HG03025 (cell line): ENCODE measurements around the gene MDP1.
"Not testable (repeated sequence)": the region's sequence is repeated elsewhere in the genome, so short reads cannot be mapped to it uniquely, and the experiment has no call there.

Source experiments
- ATAC-seq: cut with Tn5 transposase; IDR thresholded peaks from one replicate; pipeline ENCODE4 v1.9.1; 2021; ENCODE audit warnings: mild to moderate bottlenecking, moderate library complexity; ENCODE audit not compliant: unreplicated experiment, low FRiP score

Gene MDP1

DNA sequence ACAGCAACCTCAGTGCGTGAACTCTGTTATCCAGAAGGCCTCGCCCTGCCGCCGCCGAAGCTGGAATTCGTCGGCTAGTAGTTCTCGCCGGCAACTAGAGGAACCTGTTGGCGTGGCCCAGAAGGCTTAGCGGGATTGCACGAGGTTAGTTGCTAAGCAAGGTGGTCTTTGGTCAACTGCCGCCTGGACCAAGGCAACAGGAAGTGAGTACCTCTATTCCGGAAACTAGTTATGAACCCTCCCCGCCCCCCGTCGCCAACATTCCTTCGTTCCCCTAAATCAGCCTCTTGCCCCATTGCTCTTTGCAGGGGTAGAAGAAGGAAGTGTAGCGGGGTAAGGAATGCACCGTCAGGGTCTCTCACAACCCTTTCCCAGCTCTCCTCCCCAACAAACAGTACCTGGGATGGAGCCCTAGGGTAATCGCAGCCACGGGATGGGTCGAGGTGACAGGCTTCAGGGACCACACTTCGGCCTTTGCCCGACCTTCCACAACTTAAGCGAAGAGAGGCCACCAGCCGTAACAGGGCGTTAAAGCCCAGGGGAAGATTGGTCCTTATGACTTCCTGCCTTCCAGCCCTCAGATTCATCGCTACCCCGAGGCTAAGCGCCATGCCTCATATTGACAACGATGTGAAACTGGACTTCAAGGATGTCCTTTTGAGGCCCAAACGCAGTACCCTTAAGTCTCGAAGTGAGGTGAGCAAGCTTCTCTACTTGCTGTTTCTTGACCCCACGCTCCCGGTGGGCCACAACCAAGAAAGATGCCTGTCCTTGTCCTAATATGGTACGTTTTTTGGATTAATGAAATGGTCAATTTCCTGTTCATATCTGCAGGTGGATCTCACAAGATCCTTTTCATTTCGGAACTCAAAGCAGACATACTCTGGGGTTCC lies 17.0 kb upstream of the MDP1 start, which contains the start of gene GMPR2:
GMPR2 (plus strand) TSS at position 285 of the 893 bp plus-strand sequence; CDS start at position 610, 325 bp downstream.
- peak; percentile 36 for ATAC-seq

DNA sequence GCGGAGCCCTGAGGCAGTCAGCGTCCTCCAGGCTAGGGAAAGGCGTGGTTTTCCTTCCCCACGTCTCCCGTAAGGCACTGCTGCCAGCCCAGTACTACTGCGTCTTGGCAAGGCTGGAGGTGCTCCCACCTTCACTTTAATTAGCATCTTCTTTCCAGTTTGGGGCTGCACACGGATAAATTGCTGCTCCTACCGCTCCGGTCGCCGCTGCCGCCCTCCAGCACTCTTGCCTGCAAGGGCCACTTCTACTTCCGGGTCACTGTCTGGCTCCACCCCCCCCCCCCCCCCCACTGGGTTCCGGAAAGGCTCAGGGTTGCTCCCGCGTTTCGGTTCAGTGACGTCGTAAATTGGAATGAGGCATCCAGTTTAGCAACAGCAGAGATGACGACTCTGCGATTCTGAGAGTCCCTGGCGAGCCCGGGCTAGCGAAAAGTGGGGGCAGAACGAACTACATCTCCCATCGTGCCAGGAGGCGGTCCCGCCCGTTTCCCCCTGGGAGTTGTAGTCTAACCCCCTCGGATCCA lies 16.3 kb upstream of the MDP1 start, which contains the start of gene NEDD8:
NEDD8 (minus strand) TSS at position 247 of the 524 bp plus-strand sequence; CDS start at position 147, 100 bp downstream.
- peak; percentile 77 for ATAC-seq

DNA sequence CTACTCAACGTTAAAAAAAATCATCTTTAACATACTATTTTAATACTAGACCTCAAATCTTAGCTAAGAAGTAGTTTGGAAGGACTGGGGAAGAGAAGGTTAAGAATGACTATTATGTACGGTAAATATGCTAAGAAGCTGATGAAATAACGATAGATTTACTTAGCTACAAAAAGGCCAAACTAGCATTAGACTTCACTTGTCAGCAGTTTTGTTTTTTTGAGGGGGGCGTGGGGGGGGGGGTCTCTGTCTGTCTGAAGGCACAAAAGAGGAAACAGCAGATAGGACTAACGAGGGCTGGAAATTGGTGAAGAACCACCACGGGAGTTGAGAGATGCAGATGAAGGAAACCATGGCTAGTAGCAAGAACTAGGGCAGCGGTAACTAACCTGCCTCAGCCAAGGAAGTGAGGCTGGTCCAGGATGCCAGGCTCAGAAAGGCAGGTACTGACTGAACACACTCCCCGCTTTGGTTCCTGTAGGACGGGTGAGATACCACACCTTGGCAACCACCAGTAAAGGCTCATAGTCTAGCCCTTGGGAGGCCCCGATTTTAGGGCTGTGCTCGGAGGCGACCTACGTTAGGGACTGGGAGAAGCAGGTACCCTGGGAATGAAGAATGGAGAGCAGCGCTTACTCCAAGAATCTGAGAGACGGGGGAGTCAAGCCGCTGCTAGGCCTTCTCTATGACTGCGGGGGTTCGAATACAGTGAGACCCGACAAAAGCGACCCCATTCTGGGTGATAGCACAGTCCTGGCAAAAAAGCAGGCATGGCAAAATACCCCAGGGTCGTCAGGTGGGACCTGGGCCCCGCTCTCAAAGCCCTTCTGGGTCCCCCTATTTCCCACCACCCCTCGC lies 15.6 kb upstream of the MDP1 start:
- peak; percentile 11 for ATAC-seq

DNA sequence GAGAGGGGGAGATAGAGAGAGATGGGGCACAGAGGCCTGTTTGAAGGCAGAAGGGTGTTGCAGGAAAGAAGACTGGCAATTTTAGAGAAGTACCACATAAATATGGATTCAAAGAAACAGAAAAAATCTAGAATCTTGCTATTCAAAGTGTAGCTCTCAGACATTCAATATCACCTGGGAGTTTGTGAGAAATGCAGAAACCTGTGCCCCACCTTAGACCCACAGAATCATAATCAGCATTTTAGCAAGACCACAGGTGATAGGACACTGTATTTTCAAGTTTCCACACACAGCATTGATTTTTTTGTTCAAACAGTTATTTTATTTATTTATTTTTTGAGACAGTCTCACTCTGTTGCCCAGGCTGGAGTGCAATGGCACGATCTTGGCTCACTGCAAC lies 13.0 kb upstream of the MDP1 start:
- no peak for ATAC-seq

DNA sequence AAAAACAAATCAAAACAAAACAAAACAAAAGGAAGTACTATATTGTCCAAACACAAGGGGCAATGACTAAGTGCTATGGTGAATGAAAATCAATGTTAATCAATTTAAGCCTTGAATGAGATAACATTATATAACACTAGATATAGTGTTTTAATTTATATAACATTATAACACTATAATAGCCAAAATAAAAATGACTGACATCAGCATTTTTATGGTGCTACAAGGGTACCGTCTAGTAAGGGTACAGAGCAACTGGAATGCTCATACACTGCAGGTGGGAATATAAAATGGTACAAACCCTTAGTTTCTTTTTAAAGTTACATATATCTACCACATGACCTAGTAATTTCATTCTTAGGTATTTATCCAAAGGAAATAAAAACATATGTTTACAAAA lies 10.6 kb upstream of the MDP1 start:
- ATAC-seq, result no peak

DNA sequence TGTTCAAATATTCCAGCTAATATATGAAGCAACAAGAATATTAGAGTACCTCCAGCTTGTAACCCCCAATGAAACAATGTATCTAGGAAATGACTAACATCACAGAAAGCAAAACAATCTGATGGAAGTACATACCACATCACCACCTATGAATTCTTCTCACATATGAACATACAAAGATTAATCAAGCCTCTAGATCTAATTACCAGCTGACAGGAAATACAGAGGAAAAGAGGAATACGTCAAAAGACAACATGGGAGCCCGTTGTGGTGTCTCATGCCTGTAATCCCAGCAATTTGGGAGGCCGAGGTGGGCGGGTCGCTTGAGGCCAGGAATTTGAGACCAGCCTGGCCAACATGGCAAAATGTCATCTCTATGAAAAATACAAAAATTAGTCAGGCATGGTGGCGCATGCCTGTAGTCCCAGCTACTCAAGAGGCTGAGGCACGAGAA lies 8.8 kb upstream of the MDP1 start:
- ATAC-seq, result no peak

DNA sequence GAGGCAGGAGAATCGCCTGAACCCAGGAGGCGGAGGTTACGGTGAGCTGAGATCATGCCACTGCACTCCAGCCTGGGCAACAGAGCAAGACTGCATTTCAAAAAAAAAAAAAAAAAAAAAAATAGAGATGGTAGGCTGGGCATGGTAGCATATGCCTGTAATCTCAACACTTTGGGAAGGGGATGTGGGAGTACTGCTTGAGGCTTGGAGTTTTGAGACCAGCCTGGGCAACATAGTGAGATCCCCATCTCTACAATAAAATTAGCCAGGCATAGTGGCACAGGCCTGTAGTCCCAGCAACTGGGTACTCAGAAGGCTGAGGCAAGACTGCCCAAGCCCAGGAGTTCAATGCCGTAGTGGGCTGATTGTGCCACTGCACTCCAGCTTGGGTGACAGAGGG lies 7.1 kb upstream of the MDP1 start:
- ATAC-seq, result not testable (repeated sequence)

DNA sequence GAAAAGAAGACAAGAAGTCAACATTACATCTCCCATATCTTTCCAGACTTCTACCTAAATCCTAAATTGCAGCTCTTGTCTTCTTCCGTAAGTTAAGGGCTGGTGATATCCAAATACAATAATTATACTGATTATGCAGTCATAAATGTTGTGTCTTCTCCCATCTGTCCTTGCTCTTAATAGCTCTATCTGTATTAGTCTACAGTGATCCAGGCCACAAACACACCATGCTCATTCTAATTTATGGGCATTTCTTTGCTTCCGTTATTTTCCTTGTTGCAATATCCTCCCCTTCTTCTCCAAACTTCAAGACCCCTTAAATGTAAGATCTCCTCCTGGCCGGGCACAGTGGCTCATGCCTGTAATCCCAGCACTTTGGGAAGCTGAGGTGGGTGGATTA lies 3.7 kb upstream of the MDP1 start:
- ATAC-seq, result no peak

DNA sequence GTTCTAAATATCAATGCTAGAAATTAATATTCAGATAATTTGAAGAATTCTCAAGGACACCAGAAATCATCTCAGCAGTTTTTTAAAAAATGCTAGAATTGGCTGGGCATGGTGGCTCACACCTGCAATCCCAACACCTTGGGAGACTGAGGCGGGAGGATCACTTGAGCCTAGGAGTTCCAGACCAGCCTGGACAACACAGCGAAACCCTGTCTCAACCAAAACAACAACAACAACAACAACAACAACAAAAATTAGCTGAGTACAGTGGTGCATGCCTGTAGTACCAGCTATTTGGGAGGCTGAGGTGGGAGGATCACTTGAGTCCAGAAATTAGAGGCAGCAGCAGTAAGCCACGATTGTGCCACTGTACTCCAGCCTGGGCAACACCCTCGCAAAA lies 3.2 kb upstream of the MDP1 start:
- no peak for ATAC-seq

DNA sequence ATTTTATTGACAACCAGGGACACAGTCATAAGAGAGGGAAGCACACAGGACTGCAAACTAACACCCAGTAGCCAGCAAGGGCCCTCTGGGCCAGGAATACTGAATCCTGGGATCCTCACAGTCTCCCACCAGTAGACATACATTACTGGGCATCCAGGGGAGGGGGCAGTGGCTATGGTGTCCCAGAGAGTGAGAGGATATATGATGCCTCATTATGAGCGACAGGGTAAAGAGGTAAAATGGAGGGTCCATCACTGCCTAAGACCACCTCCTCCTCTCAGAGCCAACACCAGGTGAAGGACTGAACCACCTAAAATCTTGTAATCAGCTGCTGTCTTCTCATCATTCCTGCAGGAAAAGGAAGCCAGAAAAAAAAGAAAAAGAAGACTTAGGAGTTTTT lies 1.0 kb upstream of the MDP1 start:
- not testable (repeated sequence) for ATAC-seq

DNA sequence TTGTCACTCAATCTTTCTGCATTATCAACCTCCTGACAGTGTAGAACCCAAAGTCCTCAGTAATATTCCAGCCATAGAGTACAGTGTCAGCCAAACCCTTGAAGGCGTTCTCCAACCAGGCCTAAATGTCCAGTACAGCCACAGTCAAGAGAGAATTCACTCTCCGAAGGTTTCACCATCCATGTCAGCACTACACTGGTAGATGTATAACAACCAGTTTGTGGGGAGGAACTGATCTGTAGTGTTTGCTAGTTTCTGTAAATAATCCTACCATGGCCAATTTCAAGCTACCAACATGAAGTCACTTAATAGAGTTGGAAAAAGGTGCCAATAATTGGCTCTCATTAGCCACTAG lies 456 bp upstream of the MDP1 start:
- no peak for ATAC-seq

DNA sequence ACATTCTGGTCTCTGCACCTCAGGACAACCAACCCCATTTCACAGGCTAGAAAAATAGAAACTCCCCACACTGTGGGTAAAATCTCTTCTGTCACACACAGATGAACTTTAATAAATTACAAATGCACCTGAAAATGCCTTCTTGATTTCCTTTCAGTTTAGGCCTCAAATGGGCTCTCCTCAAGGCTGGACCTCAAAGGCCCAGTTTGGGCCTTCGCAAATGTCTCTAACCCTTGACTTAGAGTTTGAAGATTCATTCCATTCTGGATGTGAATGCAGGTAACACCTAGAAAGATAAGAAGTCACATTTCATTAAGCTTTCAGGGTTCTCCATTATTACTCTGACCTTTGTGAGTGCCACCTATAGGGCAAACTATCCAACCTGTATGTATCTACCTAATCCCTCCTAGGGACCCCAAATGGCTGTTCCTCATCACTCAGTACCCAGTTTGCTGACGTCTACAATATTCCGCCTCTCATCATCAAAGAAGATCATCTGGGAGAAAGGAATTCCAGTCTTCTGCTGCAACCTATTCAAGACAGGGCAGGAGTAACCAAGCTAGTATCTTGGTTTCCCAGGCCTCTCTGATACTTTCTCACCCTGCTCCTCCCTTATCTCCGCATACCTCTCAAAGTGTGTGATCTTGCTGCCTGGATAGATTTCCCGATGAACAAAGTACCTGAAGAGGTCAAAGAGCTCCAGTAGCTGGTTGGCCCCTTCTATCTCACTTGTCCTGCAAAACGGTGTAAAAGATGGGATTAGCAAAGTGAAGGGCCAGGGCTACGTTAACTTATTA lies 1.8 kb downstream of the MDP1 start:
- ATAC-seq, result no peak

DNA sequence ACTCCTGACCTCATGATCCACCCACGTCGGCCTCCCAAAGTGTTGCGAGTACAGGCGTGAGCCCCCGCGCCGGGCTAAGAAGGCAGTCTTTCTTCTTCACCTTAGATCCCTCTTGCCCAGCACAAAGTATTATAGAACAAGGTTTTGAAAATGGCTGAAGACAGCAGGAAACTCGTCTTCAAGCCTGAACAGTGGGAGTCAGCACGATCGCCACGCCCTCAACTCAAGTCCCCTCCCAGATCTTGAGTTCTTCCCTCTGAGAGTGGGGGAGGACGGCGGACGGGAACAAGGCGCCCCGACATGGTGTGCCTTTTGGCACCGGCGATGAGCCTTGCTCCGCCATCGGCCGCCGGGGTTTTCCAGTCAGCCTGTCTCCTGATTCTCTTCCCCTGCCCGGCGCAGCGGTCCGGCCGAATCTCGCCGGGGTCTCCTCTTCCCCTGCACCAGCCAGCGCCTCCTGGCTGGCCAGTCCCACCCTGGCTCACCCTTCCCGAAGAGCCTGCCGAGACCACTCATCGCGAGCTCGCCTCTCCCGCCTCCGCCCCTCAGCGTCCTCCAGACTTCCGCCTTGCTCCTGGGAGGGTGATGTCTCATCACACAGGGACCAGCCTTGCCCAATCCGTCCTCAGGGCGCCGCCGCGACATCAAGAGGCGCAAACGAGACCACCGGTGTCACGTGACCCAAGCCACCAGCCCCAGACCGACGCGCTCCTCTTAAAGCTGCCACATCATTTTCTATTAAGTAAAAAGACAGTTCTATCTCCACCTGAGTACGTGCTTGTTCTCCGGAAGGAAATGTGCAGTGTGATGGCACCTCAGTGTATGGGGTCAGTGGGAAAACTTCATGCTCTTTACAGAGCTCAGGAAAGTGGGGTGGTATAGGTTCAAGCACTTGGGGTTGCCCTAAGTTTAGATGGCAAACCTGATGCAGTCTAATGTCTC lies 2.7 kb downstream of the MDP1 start, which contains the start of gene CHMP4A:
CHMP4A (minus strand) TSS at position 565 of the 942 bp plus-strand sequence; CDS start at position 516, 49 bp downstream.
- peak; percentile 78 for ATAC-seq

DNA sequence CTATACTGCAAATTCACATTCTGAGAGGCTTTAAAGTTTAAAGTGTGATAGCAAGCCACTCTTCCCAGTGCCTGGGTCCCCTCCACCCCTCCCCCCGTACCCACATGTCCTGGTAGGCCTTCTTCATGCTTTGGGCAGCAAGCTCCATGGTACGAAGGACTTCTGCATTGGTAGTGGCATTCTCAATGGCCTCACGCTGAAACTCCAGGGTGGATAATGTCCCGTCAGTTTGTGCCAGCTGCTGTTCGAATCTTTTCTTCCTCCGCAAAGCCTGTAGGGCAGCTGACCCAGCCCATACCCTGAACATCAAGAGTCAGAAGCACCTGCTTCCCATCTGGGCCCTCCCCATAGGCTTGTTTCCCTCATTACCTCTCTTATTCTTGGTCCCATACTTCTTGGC lies 4.6 kb downstream of the MDP1 start:
- ATAC-seq, result no peak

DNA sequence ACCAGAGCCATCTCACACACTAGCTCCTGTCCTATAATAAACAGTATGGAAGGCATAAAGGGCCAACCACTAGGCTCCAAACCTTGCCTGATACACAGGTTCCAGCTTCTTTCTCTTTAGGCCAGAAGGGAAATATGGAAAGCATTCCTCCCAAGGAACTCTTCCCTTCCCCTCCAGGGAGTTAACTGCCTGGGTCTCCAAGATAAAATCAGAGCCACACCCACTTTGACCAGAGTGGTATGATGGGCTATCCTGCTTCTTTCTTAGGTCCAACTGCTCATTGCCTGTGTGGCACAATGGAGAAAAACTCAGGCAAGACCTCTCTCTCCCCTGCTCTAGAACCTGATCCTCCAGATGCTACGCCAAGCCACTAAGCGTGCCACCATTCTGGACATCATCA lies 8.2 kb downstream of the MDP1 start:
- no peak for ATAC-seq

DNA sequence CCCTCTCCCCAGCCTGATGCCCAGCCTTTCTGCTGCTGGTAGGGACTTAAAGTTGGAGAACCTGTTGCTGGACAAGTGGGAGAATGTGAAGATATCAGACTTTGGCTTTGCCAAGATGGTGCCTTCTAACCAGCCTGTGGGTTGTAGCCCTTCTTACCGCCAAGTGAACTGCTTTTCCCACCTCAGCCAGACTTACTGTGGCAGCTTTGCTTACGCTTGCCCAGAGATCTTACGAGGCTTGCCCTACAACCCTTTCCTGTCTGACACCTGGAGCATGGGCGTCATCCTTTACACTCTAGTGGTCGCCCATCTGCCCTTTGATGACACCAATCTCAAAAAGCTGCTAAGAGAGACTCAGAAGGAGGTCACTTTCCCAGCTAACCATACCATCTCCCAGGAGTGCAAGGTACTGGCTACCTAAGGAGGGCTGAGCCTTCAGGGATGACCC lies 8.7 kb downstream of the MDP1 start:
- no peak for ATAC-seq

DNA sequence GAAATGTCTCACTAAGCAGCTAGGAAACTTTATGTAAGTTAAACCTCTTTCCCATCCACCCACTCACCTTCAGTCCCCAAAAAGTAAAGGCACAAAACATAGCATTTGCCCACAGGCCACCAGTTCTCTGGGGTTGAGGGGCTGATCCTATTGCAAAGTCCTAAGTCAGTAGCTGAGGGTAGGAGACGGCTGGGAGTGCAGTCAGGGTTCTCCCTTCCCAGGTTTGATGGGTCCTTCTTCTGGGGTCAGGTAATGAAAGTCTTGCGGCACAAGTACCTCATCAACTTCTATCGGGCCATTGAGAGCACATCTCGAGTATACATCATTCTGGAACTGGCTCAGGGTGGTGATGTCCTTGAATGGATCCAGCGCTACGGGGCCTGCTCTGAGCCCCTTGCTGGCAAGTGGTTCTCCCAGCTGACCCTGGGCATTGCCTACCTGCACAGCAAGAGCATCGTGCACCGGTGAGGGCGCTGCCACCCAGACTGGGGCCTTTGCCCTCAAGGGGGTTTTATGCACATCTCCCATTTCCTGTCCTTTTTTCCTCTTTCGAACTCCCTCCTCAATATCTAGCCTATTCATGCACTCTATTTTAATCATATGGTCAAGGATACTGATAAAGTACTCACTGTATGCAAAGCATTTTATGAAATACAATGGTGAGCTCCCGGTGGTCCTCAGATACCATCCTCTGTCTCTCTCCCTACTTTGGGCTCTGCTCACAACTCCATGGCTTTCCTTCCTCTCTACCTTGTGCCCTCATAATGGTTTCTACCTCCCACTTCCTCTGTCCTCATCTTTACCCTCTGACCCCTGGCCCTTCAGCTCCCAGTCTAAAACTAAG lies 9.4 kb downstream of the MDP1 start:
- ATAC-seq, result no peak
